ENCODE measurements around the gene FXYD2. TPM values are rescaled to one million over a fixed set of nuclear protein-coding genes. Genes with fewer than 3 reads are reported as not detected.

FXYD2 gene
- total RNA-seq, 2 donors from 2014 or later: 3.6 to 4.5 TPM

DNA sequence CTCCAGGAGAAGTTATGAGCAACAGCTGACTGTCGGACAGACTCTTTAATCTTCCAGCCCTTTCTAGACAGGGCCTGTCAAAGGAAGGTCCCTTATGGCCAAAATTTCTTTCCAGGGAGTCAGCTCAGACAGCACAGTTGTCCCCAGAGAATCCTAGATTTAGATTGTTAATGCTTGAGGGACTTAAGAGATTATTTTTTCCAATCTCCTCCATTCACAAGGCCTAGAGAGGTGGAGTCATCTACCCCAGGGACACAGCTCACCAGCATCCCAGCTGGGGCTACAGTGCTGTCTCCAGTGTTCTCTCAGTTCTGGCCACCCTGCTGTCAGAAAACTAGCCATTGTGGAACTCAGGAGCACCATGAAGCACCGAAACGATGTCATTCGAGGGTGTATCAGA, 35.3 kb downstream of the FXYD2 start:
- no peak for DNase-seq (ENCODE audit: low spot score)
- intact Hi-C loops (cut with DNase I): no loop called here

DNA sequence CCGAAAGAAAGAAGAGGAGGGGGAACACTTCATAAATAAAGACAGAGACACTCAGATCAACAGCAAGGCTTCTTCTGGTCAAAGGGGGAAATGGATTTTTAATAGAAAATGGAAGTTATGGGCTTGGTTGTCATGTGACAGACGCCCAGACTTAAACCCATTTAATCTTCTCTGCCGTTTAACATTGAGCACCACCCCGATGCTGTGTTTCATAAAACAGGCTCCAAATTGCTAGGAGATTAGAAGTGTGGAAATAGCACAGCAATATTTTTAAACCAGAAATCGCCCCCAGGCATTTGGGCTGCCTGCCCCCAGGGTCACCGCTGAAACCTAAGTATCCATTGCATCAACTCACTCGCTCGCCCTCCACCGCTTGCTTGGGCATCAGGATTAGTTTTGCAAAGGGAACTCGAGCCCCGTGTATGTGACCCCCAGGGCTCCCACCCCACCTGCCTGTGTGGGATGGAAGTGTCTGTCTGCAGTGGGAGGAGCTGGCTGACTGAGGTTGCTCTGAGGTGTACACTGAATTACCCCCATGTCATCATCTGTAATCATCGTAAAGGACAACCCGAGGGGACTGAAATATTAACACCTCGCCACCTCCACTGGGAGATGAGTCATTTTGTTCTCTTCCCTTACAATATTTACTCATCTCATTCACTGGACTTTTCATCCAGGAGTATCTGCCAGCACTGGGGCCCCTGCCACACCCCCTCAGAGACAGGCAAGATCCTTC, 38.2 kb downstream of the FXYD2 start:
- DNase-seq (ENCODE audit: low spot score): no peak
- intact Hi-C loops (cut with DNase I): no loop called here

DNA sequence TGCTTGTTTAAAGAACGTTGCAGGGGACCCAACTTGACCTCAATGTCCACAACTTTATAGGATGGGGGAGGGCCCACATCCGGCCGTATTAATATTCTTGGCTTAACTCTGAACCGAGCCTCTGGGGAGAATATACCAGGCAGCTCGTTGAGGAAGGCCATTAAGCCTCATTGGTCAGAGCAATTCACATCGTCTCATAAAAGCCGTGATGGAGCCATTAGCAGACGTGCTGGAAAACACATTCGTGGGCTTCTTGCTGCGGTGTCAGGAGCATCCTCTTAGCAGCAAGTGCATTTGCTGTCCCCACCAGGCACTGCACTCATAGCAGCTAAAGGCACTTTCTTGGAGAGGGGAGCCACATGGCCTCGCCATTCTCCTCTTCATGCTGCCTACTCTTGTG, 42.4 kb downstream of the FXYD2 start:
- no peak for DNase-seq (ENCODE audit: low spot score)
- intact Hi-C loops (cut with DNase I): no loop called here

DNA sequence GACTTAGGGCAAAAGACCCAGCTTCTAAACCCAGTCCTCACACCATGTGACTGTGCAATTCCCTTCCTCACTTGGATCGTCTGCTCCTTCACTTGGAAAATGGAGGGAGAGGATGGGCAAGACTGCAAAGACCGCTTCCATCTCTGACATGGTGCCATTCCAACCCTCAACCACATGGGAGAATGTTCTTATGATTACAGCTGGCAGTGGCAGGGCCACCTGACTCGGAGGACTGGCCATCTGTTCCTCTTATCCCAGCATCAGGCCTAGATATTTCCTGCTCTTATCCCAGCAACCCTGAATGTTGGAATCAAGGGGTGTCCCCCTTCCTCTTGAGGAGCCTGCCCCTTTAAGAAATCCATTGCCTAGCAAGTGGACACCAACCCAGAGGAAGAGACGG, 42.9 kb downstream of the FXYD2 start:
- DNase-seq (ENCODE audit: low spot score): no peak

DNA sequence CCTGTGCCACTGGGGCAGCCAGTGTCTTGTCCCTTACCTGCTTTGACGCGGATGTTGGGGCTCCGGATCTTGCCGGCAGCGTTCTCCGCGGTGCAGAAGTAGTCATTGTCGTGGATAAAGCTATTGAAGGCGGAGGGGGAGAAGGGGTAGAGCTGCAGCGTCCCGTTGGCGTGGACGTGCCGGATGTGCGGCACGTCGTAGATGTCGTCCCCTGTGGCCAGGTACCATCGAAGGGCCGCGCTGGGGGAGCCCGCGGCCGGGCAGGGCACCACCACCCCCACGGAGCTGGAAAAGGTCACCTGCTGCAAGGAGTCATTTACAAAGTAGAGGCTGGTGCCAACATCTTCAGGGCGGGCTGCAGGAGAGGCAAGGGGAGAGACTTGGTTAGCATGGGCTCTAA, 44.1 kb downstream of the FXYD2 start:
- no peak for DNase-seq (ENCODE audit: low spot score)
- intact Hi-C loops (cut with DNase I): no loop called here

More for the DNA sequence above, 42.9 kb downstream of the FXYD2 start:
- intact Hi-C loops (cut with DNase I): no loop called here

DNA sequence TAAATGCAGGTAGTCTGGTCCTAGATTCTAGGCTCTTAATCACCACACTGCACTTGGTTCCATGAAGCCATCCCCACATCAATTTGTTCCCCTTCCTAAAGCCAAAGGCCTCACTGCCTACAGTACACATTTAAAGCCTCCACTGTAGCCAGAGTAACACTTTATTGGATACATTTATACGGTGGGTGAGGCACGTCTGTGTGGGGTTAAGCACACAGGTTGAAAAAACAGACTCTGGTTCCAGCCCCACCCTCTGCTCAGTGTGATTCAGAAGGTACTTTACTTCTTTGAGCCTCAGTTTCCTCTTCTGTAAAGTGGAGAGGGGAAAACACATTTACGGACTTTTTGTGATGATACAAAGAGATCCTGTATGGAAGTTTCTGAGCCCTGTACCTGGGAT, 50.0 kb downstream of the FXYD2 start:
- intact Hi-C loops (cut with DNase I): no loop called here
- DNase-seq (ENCODE audit: low spot score): no peak

DNA sequence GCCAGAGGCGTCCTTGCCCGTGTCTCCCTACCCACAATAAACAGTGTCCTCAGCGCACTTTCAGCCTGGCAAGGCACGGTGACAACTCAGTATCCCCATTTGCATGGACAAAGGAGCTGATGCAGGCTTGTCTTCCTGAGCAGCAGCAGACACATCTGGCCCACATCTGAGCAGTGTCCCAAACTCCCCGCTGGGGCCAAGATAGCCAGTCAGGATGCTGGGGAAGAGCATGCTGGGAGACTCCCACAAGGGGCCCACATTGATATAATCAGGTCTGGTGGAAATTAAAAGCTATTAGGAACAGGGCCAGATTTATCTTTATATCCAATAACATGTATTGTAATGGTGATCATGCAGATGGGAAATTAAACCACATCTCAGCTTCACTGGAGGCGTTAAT, 52.2 kb downstream of the FXYD2 start:
- intact Hi-C loops (cut with DNase I): no loop called here
- DNase-seq (ENCODE audit: low spot score): no peak

DNA sequence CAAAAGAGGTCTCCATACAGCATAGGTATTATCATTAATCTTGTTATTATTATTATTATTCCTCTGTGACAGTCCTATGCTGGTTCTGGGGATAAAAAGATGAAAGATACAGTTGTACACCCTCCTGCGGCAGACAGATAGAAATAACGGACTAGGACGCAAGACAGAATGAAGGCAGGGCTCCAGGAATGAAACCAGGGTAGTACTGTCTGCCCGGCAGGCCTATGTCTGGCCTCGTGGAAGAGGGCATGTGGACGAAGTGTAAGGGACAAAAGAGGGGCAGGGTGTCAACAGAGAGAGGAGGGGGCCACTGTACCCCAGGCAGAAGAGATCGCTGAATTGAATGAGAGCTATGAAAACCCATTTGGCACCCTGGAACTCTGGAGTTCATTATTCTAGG, 52.7 kb downstream of the FXYD2 start:
- no peak for DNase-seq (ENCODE audit: low spot score)
- intact Hi-C loops (cut with DNase I): no loop called here

DNA sequence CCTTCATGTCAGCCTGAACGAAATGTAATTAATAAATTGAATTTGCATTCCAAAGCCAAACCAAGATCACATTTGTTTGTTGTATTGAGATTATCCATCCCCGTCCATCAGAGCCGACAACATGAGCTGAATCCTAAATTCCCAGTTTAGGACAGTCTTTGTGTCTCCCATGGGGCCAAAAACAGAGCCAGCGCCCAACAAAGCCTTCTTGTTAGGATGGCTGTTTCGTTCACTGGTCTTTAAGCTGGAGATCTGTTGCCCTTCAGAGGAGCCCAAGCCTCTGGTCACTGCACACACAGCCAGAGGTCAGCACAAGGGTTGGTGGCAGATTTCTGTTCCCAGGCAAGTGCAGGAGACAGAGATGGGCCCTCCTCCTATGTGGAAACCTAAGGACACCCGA, 53.3 kb downstream of the FXYD2 start:
- DNase-seq (ENCODE audit: low spot score): no peak
- intact Hi-C loops (cut with DNase I): no loop called here

DNA sequence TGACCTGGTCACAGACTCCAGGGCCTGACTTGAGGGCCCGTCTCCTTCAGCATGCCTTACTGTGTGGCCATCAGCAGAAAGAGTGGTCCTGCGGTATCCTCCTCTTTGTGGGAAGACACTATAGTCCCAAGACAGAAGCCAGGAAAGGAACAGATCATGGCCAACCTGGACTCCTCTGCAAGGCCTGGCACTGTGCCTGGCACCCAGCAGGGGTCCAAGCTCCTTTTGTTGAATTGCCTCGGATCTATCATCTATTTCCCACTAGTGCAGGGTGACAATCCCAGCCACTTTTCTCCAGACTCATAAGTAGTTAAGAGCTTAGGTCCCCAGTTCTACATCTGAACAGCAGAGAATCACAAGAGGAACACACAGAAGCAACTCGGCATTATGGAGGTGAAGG, 54.5 kb downstream of the FXYD2 start:
- no peak for DNase-seq (ENCODE audit: low spot score)
- intact Hi-C loops (cut with DNase I): no loop called here

Other genes with a start within 250 kb of the FXYD2 start
- gene DSCAML1, start 27.5 kb downstream of the FXYD2 start, total RNA-seq: 1 to 10 TPM; 1.2 to 1.5 TPM
- 100 to 1,000 TPM in 1 of 2 donors, 10 to 100 TPM in 1; 62.8 to 107 TPM for gene FXYD6, start 51.9 kb upstream of the FXYD2 start, total RNA-seq
- under 1 TPM; 0.24 to 0.37 TPM for gene TMPRSS13, start 104.7 kb upstream of the FXYD2 start, total RNA-seq
- gene IL10RA, start 161.7 kb upstream of the FXYD2 start, total RNA-seq: 10 to 100 TPM; 12.1 to 28.3 TPM

Measured in posterior vena cava (tissue), 2 donors.